Lung (tissue), 12 donors: ENCODE results near the gene FAM3D. TPM values are rescaled to one million over a fixed set of nuclear protein-coding genes. Genes with fewer than 3 reads are reported as not detected.
A peak's percentile ranks its signal among the peaks of the same experiment; 100 is the strongest.

Experiments
- ATAC-seq: fragments of 200-7000 bp; cut with Tn5 transposase; one replicate; pipeline ENCODE4 v1.9.1; 2020; ENCODE audit warnings: moderate number of reproducible peaks; ENCODE audit not compliant: insufficient read depth, low FRiP score
- DNase-seq, 3 donors: peaks; one replicate each; pipeline ENCODE4 v3.0.0-alpha.2; 2013 to 2017
- H3K27ac ChIP-seq, 2 donors: one replicate each; pipeline ENCODE4 v1.5.1; 2013; ENCODE audit warnings: mild to moderate bottlenecking in 2 of 2, moderate library complexity in 2 of 2, control low read depth in 1 of 2, inconsistent platforms in 1 of 2, low read depth in 1 of 2, low read length in 1 of 2
- H3K27me3 ChIP-seq, 3 donors: one replicate each; pipeline ENCODE4 v1.5.1; 2013; ENCODE audit warnings: low read length in 2 of 3; ENCODE audit not compliant: control insufficient read depth in 3 of 3, insufficient read depth in 3 of 3
- H3K36me3 ChIP-seq, 4 donors: one replicate each; pipeline ENCODE4 v1.5.1; 2013; ENCODE audit warnings: low read length in 4 of 4, mild to moderate bottlenecking in 1 of 4, moderate library complexity in 1 of 4; ENCODE audit not compliant: control insufficient read depth in 4 of 4, insufficient read depth in 4 of 4
- H3K4me1 ChIP-seq, 5 donors: one replicate each; pipeline ENCODE4 v1.5.1; 2013; ENCODE audit warnings: low read length in 5 of 5, mild to moderate bottlenecking in 2 of 5, moderate library complexity in 1 of 5; ENCODE audit not compliant: control insufficient read depth in 5 of 5, insufficient read depth in 5 of 5
- H3K4me3 ChIP-seq: one replicate; pipeline ENCODE4 v1.5.1; 2013; ENCODE audit warnings: mild to moderate bottlenecking, control low read depth, moderate library complexity
- H3K9ac ChIP-seq, 2 donors: one replicate each; pipeline ENCODE4 v1.5.1; 2013; ENCODE audit warnings: low read length in 2 of 2, control low read depth in 1 of 2; ENCODE audit not compliant: insufficient read depth in 1 of 2
- H3K9me3 ChIP-seq, 4 donors: one replicate each; pipeline ENCODE4 v1.5.1; 2013; ENCODE audit warnings: low read length in 3 of 4, mild to moderate bottlenecking in 1 of 4, moderate library complexity in 1 of 4; ENCODE audit not compliant: control insufficient read depth in 4 of 4, insufficient read depth in 3 of 4
- CTCF ChIP-seq: IDR thresholded peaks from 2 replicates; pipeline ENCODE4 v1.5.1; 2012; ENCODE audit warnings: mild to moderate bottlenecking; ENCODE audit errors: control extremely low read depth, extremely low read depth
- WGBS, 2 donors: extraction: QIAGEN DNeasy Blood & Tissue Kit; methylation state at CpG; one replicate each; pipeline ENCODE4 v1.1.7; 2013; 5-methylcytosine and 5-hydroxymethylcytosine counted together
- polyA plus RNA-seq, 2 donors: library from polyadenylated mRNA; stranded (reverse); fragments of 200-250 nt; gene quantifications; one replicate each; pipeline ENCODE4 v1.2.1, GENCODE V29; 2013
- total RNA-seq, 2 donors: library from RNA; depleted of rRNA in 1 of 2; stranded (reverse); fragments of >200 nt in 1 of 2; gene quantifications; one replicate each; pipeline ENCODE4 v1.2.1, GENCODE V29; 2014 to 2021
- donor health status: control.
- donor health status: control.
- donor health status: Bipolar disorder and iron deficiency.
- donor health status: healthy.
- donor health status: DM: yes; HTN: yes; CAD: no.

The FAM3D gene
- total and polyA plus RNA-seq, 4 donors: 3.2 to 15.1 (median 11.6) TPM

- DNase-seq (no peak), ATAC-seq (no peak)
- Histone ChIP-seq H3K4me1 (peaks cover 0 to 2% (median 0%) of the 10 kb centered on the region in 5 donors), H3K27ac (no peak overlapping the region), H3K9me3 (peaks cover 0 to 6% (median 0%) of the 10 kb centered on the region in 4 donors), H3K27me3 (no peaks in the 10 kb centered on the region), H3K36me3 (no peaks in the 10 kb centered on the region), H3K4me3 (no peak overlapping the region), H3K9ac (no peak overlapping the region)
- TF ChIP-seq CTCF: no peak
- WGBS, 2 donors: 94 to 95% methylated on average over 3 of the region's 3 CpGs
These were observed 6.3 kb upstream of the FAM3D start for GRCh38 chr3:58672880-58673279.

GRCh38 chr3:58672451-58672850 is 5.9 kb upstream of the FAM3D start:
- Histone ChIP-seq H3K27ac (no peak overlapping the region), H3K4me3 (no peak overlapping the region), H3K4me1 (peaks cover 0 to 5% (median 0%) of the 10 kb centered on the region in 5 donors), H3K9ac (no peak overlapping the region), H3K9me3 (peaks cover 0 to 6% (median 0%) of the 10 kb centered on the region in 4 donors), H3K27me3 (no peaks in the 10 kb centered on the region), H3K36me3 (no peaks in the 10 kb centered on the region)
- TF ChIP-seq CTCF: no peak
- DNase-seq (no peak), ATAC-seq (no peak)
- WGBS, 2 donors: 89 to 91% methylated on average over 8 of the region's 8 CpGs

GRCh38 chr3:58670506-58671135 is 4.0 kb upstream of the FAM3D start:
- Histone ChIP-seq H3K9me3 (peaks cover 0 to 6% (median 0%) of the 10 kb centered on the region in 4 donors), H3K4me1 (peaks cover 0 to 7% (median 0%) of the 10 kb centered on the region in 5 donors), H3K36me3 (no peaks in the 10 kb centered on the region), H3K27me3 (no peaks in the 10 kb centered on the region), H3K27ac (no peak overlapping the region), H3K4me3 (no peak overlapping the region), H3K9ac (no peak overlapping the region)
- no peak for TF ChIP-seq CTCF
- DNase-seq (no peak), ATAC-seq (no peak)
- WGBS, 2 donors: 84 to 89% methylated on average over 9 of the region's 9 CpGs

GRCh38 chr3:58668247-58668646 is 1.7 kb upstream of the FAM3D start:
- no peak for TF ChIP-seq CTCF
- peak overlapping the region in 1 of 2 donors; percentile 78 for H3K27ac ChIP-seq
- 76 to 90% methylated on average over 8 of the region's 8 CpGs for WGBS, 2 donors
- peaks cover 0 to 6% (median 0%) of the 10 kb centered on the region in 4 donors for H3K9me3 ChIP-seq
- H3K4me3 ChIP-seq: no peak overlapping the region
- ATAC-seq (no peak), DNase-seq (no peak)
- no peak overlapping the region for H3K9ac ChIP-seq
- no peaks in the 10 kb centered on the region for H3K36me3 ChIP-seq
- no peaks in the 10 kb centered on the region for H3K27me3 ChIP-seq
- H3K4me1 ChIP-seq: peaks cover 0 to 11% (median 0%) of the 10 kb centered on the region in 5 donors
